Measurements from ENCODE around the gene BOLA3. TPM values are rescaled to one million over a fixed set of nuclear protein-coding genes. Genes with fewer than 3 reads are reported as not detected.
A peak's percentile ranks its signal among the peaks of the same experiment; 100 is the strongest.

BOLA3 gene
- total and polyA plus RNA-seq, 8 donors: 7.2 to 32.5 (median 16.2) TPM

- no peaks in the 10 kb centered on the region for H3K27me3 ChIP-seq
- peak; percentile 78 to 92 (median 86) for DNase-seq
- TF ChIP-seq CTCF (IDR thresholded peaks at IDR 0.05): peak; percentile 38 to 67 (median 52)
- ATAC-seq: peak; percentile 99 to 100 (median 100)
- WGBS, 2 donors: 4 to 7% methylated on average over 56 to 59 of the region's 59 CpGs
- intact Hi-C loops (cut with DNase I): no loop called here
- H3K9me3 ChIP-seq: no peaks in the 10 kb centered on the region
- peak overlapping the region; percentile 72 to 87 (median 78) for H3K27ac ChIP-seq
- peak overlapping the region; percentile 51 to 93 (median 71) for H3K4me3 ChIP-seq
- no peaks in the 10 kb centered on the region for H3K36me3 ChIP-seq
- no peaks in the 10 kb centered on the region for H3K4me1 ChIP-seq
- FAIRE-seq: no peak
Observed at GRCh38 chr2:74119912-74120825, 27.5 kb downstream of the BOLA3 start.

- no peak for DNase-seq
Observed at GRCh38 chr2:74119339-74119738, 28.4 kb downstream of the BOLA3 start.

GRCh38 chr2:74111380-74111779 is 36.3 kb downstream of the BOLA3 start:
- Histone ChIP-seq H3K36me3 (no peaks in the 10 kb centered on the region), H3K4me1 (no peaks in the 10 kb centered on the region), H3K4me3 (no peak overlapping the region), H3K27me3 (no peaks in the 10 kb centered on the region), H3K9me3 (no peaks in the 10 kb centered on the region), H3K27ac (no peak overlapping the region)
- FAIRE-seq (no peak), DNase-seq (no peak), ATAC-seq (no peak)
- TF ChIP-seq CTCF (IDR thresholded peaks at IDR 0.05): no peak
- intact Hi-C loops (cut with DNase I): no loop called here

More at GRCh38 chr2:74119339-74119738, 28.4 kb downstream of the BOLA3 start:
- H3K27me3 ChIP-seq: no peaks in the 10 kb centered on the region
- ATAC-seq (peak in 1 of 4 donors; percentile 13), FAIRE-seq (no peak)
- no peaks in the 10 kb centered on the region for H3K4me1 ChIP-seq
- H3K4me3 ChIP-seq: peak overlapping the region in 1 of 4 donors; percentile 81
- no peaks in the 10 kb centered on the region for H3K9me3 ChIP-seq
- TF ChIP-seq CTCF (IDR thresholded peaks at IDR 0.05): no peak
- intact Hi-C loops (cut with DNase I): no loop called here
- H3K36me3 ChIP-seq: no peaks in the 10 kb centered on the region
- no peak overlapping the region for H3K27ac ChIP-seq

GRCh38 chr2:74110537-74110936 is 37.2 kb downstream of the BOLA3 start:
- Histone ChIP-seq H3K36me3 (no peaks in the 10 kb centered on the region), H3K4me1 (no peaks in the 10 kb centered on the region), H3K4me3 (no peak overlapping the region), H3K9me3 (no peaks in the 10 kb centered on the region), H3K27me3 (no peaks in the 10 kb centered on the region), H3K27ac (no peak overlapping the region)
- DNase-seq (no peak), FAIRE-seq (no peak), ATAC-seq (no peak)
- WGBS, 2 donors: 74 to 81% methylated on average over 3 of the region's 3 CpGs
- TF ChIP-seq CTCF (IDR thresholded peaks at IDR 0.05): no peak
- intact Hi-C loops (cut with DNase I): no loop called here

GRCh38 chr2:74109551-74109950 is 38.2 kb downstream of the BOLA3 start:
- H3K4me3 ChIP-seq: no peak overlapping the region
- intact Hi-C loops (cut with DNase I): no loop called here
- no peaks in the 10 kb centered on the region for H3K27me3 ChIP-seq
- no peak overlapping the region for H3K27ac ChIP-seq
- 90 to 91% methylated on average over 8 of the region's 8 CpGs for WGBS, 2 donors
- DNase-seq: no peak
- FAIRE-seq: no peak
- H3K4me1 ChIP-seq: no peaks in the 10 kb centered on the region
- no peak for ATAC-seq
- H3K9me3 ChIP-seq: no peaks in the 10 kb centered on the region
- no peak for TF ChIP-seq CTCF (IDR thresholded peaks at IDR 0.05)
- no peaks in the 10 kb centered on the region for H3K36me3 ChIP-seq
